ENCODE measurements around the gene BPIFB3.

The BPIFB3 gene

GRCh38 chr20:33063271-33063670 is 9.6 kb downstream of the BPIFB3 start:
- no peak for DNase-seq

DNA sequence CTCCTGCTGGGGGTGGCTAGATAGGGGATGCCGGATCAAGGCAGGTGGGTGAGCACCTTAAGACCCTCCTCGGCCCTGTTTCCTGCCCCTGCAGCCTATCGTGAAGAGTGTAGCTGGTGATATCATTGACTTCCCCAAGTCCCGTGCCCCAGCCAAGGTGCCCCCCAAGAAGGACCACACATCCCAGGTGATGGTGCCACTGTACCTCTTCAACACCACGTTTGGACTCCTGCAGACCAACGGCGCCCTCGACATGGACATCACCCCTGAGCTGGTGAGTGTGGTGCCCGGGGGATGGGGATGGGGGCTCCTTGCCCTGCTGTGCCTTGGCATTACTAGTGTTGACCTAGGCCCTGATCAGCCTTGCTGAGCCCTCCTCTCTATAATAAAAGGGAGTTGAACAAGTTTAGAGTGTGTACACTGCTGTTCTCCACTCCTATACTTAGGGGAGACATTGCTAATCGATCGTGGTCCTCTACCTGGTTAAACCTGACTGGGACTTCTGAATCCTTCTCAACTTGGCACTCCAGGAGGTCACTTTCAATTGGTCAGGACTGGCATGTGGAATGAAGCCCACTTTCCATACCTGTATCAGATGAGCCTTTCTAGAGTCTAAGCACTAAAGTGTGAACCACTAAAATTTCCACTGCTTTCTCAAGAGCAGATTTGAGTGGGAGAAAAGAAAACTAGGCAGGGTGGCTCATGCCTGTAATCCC is 11.0 kb downstream of the BPIFB3 start:
- DNase-seq = no peak

DNA sequence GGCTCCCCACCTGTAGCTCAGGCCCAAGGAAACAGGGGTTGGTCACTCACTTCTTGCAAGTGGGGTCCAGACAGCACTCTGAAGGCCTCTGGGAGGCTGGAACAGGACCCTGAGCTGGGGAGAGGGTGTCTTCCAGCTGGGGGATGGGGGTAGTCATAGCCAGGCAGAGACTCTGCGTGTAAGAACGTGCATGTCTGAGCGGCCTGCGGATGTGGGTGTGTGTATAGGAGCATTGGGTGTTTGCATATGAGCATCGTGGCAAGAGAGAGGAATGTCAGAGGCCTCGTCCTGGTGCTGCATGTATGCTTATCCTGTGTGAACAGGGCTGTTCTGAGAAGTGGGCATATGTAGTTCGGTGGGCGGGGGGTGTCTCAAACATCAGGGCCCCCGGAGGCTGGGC is 12.1 kb downstream of the BPIFB3 start:
- DNase-seq = no peak

DNA sequence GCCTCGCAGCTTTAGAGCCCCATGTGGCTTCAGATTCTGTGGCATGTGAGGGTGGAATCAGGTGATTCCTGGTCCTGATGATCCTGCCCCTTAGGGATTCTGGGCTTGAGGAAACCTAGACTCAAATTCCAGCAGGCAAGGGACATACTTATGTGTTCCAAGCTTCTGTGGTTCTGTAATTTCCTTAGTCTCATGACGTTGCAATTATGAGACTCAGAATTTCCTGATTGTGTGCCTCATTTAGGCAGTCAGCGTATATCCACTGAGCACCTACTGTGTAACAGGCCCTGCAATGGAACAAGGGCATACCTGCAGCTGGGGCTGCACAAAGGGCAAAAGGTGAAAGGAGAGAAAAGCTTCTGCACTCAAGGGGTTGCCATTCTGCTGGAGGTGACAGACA is 14.1 kb downstream of the BPIFB3 start:
- no peak for DNase-seq

GRCh38 chr20:33068251-33068939 is 14.7 kb downstream of the BPIFB3 start:
- DNase-seq = no peak

DNA sequence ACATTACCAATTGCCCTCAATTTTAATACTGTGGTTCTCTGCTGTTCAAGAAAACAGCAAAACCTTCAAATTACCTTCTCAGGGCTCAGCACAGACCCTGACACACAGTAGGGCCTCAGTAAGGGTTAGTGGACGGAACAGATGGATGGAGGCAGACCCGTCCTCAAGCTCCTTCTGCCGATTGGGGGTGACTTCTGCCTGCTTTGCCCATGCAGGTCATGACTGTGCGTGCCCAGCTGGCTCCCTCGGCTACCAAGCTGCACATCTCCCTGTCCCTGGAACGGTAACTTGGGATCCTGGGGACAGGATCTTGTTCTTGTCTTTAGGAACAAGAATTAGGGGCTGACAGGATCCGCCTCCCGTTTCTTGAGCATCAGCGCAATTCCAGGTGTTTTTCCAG is 16.0 kb downstream of the BPIFB3 start:
- DNase-seq = no peak

- no peak for DNase-seq
Observed at GRCh38 chr20:33070111-33071053, 16.7 kb downstream of the BPIFB3 start.

GRCh38 chr20:33071198-33071597 is 17.5 kb downstream of the BPIFB3 start:
- DNase-seq = no peak

DNA sequence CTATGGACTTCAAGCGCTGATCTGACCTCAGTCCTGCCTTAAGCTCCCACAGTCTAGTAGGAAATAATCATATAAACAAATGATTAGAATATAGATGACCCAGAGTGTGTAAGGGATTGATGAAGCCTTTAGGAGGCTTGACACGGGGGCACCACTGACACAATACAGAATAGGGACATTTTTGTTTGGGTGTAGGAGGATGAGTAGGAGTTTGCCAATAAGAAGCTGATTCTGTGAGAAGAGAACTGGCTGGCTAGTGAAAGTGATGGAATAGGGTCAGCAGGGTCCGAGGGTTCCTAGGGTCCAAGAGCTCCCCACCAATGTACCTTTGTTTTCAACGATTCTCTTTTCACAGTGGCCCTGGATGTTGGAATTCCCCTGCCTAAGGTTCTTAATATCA is 18.7 kb downstream of the BPIFB3 start:
- no peak for DNase-seq

- DNase-seq = no peak
Observed at GRCh38 chr20:33072813-33073212, 19.1 kb downstream of the BPIFB3 start.

- DNase-seq = no peak
Observed at GRCh38 chr20:33074675-33075074, 21.0 kb downstream of the BPIFB3 start.

GRCh38 chr20:33075281-33075680 is 21.6 kb downstream of the BPIFB3 start:
- DNase-seq = no peak

GRCh38 chr20:33076662-33077372 is 23.1 kb downstream of the BPIFB3 start:
- DNase-seq = no peak

DNA sequence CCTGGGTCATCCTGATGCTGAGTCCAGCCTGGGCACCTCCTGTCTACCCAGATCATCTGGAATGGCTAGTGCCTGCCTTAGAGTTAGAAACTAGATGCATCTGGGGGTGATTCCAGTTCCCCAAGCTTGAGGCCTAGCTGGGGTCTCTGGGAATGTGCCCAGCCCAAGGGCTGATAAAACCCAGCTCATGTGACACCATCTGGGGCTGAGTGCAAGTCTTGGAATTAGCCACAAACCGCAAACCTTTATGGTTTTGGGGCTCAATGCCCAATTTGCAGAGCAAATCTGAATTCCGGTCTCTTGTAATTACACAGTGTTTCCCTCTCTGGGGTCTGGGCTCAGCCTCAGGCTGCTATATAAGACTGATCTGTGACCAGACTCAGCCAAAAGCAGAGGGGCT is 25.6 kb downstream of the BPIFB3 start, which contains the start of gene BPIFB4:
TSS of gene BPIFB4 (plus strand) at position 385 of the 400 bp plus-strand sequence. CDS start 1,884 bp downstream, outside the sequence.
- no peak for DNase-seq

DNA sequence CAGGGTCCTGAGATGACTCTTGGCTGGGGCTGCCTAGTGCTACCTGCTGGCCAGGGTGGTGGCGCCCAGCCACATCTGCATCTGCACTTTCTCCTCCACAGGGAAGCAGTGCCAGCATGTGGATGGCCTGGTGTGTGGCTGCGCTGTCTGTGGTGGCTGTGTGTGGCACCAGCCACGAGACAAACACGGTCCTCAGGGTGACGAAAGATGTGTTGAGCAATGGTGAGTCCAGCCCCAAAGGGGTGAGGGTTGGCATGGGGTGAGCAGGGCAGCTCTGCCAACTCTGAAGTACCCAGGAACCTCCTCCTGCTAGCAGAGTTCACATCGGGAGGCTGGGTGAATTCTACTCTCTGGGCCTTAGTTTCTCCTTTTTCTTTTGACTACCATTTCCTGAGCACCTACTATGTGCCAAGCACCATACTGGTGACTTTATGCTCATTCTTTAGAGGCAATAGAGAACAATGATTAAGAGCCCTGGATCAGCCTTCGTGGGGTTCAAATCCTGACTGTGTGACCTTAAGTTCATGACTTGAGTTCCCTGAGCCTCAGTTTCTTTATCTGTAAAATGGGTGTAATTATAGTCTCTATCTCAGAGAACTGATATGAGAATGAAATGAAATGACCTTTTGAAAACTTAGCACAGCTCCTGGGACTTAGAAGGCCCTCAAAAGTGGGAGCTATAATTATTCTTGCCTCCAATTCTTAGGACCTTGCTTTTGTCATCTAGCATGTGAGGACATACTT is 27.9 kb downstream of the BPIFB3 start:
- no peak for DNase-seq

DNA sequence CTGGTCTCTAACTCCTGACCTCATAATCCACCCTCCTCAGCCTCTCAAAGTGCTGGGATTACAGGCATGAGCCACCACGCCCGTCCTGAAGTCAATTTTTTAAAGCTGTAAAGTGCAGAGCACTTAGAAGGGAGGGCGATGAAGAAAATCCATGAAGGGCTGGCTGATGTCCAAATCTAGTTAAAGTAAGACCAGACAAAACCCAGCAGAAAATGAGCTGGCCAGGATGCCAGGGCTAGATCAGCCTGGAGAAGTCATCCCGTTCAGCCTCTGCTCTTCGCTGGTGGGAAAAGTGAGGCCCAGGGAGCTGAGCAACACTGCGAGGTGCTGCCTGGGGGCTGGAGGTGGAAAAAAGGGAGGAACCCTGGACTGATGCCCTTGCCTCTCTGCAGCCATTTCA is 28.8 kb downstream of the BPIFB3 start:
- no peak for DNase-seq

- no peak for DNase-seq
Observed at GRCh38 chr20:33083544-33084340, 30.0 kb downstream of the BPIFB3 start.

DNA sequence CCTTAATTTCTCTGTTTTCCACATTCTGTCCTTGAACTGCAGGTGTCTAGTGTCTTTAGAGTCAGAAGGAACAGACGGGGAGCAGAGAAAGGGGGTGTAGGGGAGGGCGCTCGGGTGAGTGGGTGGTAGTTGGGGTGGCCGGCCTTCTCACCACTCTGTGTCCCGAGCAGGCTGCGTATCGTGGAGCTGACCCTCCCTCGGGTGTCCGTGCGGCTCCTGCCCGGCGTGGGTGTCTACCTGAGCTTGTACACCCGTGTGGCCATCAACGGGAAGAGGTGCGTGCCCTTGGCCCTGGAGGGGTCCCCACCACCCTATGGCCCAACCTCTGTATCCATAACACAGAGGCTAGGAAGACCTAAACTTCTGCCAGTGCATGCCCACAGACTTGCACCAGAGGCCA is 31.0 kb downstream of the BPIFB3 start:
- DNase-seq = no peak

DNA sequence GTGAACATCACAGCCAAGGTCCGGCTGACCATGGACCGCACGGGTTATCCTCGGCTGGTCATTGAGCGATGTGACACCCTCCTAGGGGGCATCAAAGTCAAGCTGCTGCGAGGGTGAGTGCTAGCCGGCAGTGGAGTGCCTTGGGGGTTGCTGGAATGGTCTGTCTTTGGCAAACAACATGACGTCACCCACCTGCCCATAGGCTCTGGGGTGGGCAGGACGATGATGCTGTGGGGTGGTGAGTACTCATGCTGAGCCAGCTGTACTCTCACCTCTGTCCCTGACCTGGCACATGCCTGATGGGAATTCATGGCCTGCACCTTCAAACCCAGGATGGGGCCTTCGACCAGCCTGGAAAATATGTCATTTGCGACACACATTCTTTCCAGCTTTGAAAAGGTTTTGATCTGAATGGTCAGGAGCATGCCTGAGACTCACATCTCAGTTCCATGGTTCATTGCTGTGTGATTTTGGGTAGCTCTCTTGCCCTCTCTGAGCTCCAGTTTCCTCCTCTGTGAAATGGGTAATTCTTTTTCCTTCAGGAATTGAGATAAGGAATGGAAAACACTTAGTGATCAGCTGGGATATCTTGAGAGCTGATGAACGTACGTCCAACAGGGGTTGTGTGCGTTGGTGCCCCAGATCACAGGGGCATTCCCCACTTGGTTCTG is 32.5 kb downstream of the BPIFB3 start:
- no peak for DNase-seq

DNA sequence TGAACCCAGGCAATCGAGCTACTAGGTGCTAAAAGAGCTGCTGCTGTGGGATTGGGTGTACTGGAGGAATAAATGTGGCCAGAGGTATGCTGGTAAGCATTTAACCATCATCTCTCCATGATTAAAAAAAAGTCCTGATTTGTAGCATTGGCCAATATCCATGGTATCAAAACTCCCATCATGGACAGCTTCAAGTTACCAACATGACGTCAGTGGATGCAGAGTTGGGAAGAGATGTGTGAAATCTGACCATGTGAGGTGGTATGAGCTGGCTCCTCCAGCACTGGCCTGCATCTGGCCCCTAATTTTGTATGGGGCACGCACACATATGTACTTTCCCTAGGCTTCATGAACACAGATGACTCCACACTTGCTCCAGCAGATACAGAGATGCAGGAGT is 37.4 kb downstream of the BPIFB3 start:
- no peak for DNase-seq

GRCh38 chr20:33091693-33092092 is 38.0 kb downstream of the BPIFB3 start:
- DNase-seq = no peak
